Measurements from ENCODE around the gene CDKN2B-AS1. TPM values are rescaled to one million over a fixed set of nuclear protein-coding genes. Genes with fewer than 3 reads are reported as not detected.

Gene CDKN2B-AS1
- total RNA-seq, 1 donor from 2014 or later = not detected

DNA sequence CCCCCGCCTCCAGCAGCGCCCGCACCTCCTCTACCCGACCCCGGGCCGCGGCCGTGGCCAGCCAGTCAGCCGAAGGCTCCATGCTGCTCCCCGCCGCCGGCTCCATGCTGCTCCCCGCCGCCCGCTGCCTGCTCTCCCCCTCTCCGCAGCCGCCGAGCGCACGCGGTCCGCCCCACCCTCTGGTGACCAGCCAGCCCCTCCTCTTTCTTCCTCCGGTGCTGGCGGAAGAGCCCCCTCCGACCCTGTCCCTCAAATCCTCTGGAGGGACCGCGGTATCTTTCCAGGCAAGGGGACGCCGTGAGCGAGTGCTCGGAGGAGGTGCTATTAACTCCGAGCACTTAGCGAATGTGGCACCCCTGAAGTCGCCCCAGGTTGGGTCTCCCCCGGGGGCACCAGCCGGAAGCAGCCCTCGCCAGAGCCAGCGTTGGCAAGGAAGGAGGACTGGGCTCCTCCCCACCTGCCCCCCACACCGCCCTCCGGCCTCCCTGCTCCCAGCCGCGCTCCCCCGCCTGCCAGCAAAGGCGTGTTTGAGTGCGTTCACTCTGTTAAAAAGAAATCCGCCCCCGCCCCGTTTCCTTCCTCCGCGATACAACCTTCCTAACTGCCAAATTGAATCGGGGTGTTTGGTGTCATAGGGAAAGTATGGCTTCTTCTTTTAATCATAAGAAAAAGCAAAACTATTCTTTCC lies 19.7 kb upstream of the CDKN2B-AS1 start:
- H3K27ac ChIP-seq = no peak overlapping the region
- peak in 1 of 2 donors; percentile 65 for DNase-seq (ENCODE audit: low spot score in 2 of 2)
- intact Hi-C loops (cut with DNase I) = loop anchor here (1.0 kb wide), 1 partner anchor 34 kb away; the partner anchor contains the start of gene CDKN2B
- peak overlapping the region; percentile 47 to 58 for H3K4me3 ChIP-seq
- H3K36me3 ChIP-seq = no peaks in the 10 kb centered on the region
- TF ChIP-seq, protein P1, sequence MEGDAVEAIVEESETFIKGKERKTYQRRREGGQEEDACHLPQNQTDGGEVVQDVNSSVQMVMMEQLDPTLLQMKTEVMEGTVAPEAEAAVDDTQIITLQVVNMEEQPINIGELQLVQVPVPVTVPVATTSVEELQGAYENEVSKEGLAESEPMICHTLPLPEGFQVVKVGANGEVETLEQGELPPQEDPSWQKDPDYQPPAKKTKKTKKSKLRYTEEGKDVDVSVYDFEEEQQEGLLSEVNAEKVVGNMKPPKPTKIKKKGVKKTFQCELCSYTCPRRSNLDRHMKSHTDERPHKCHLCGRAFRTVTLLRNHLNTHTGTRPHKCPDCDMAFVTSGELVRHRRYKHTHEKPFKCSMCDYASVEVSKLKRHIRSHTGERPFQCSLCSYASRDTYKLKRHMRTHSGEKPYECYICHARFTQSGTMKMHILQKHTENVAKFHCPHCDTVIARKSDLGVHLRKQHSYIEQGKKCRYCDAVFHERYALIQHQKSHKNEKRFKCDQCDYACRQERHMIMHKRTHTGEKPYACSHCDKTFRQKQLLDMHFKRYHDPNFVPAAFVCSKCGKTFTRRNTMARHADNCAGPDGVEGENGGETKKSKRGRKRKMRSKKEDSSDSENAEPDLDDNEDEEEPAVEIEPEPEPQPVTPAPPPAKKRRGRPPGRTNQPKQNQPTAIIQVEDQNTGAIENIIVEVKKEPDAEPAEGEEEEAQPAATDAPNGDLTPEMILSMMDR (IDR thresholded peaks at IDR 0.05) = no peak
- peaks cover 39% of the 10 kb centered on the region for H3K27me3 ChIP-seq
- H3K9me3 ChIP-seq = no peaks in the 10 kb centered on the region
- H3K4me1 ChIP-seq = peaks cover 0 to 8% of the 10 kb centered on the region in 2 donors

DNA sequence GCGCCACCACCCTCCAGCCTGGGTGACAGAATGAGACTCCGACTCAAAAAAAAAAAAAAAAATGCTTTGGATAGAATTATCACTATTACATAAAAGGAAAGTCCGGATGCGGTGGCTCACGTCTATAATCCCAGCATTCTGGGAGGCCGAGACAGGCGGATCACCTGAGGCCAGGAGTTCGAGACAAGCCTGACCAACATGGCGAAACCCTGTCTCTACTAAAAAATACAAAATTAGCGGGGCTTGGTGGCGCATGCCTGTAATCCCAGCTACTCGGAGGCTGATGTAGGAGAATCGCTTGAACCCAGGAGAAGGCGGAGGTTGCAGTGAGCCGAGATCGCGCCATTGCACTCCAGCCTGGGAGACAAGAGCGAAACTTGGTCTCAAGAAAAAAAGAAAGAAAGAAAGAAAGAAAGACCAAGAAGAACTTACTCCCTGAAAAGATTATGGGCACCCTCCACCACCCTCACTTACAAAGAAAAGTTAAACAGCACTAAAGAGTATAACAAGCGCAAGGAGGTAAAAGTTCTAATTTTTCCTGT lies 18.2 kb upstream of the CDKN2B-AS1 start:
- DNase-seq (ENCODE audit: low spot score in 2 of 2) = no peak
- H3K4me3 ChIP-seq = no peak overlapping the region
- intact Hi-C loops (cut with DNase I) = no loop called here
- no peaks in the 10 kb centered on the region for H3K36me3 ChIP-seq
- H3K9me3 ChIP-seq = no peaks in the 10 kb centered on the region
- peaks cover 31% of the 10 kb centered on the region for H3K27me3 ChIP-seq
- no peak overlapping the region for H3K27ac ChIP-seq
- peaks cover 0 to 8% of the 10 kb centered on the region in 2 donors for H3K4me1 ChIP-seq
- TF ChIP-seq, protein P1 (IDR thresholded peaks at IDR 0.05) = no peak

DNA sequence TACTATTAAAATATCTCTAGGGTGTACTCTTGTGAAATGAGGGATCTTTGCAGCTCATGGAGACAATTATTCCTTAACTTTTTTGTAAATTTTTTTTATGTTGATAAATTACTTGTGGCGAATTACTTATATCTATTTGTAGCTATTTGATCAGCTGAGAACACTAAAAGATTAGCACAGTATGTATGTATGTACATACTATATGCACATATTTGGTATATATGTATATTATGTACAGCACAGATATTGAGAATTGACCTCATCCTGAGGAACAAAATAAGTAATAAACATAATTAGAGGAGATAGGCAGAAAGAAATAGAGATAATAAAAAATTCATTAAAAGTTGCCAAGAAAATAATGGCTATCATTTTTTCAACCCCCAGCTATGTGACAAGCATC lies 12.2 kb upstream of the CDKN2B-AS1 start:
- Histone ChIP-seq H3K4me3 (no peak overlapping the region), H3K4me1 (no peaks in the 10 kb centered on the region), H3K9me3 (no peaks in the 10 kb centered on the region), H3K27me3 (peaks cover 5% of the 10 kb centered on the region), H3K27ac (no peak overlapping the region), H3K36me3 (no peaks in the 10 kb centered on the region)
- no peak for DNase-seq (ENCODE audit: low spot score in 2 of 2)
- intact Hi-C loops (cut with DNase I) = loop anchor here (10.0 kb wide), 1 partner anchor 428 kb away; no protein-coding TSS in a partner anchor
- TF ChIP-seq, protein P1 (IDR thresholded peaks at IDR 0.05) = no peak

DNA sequence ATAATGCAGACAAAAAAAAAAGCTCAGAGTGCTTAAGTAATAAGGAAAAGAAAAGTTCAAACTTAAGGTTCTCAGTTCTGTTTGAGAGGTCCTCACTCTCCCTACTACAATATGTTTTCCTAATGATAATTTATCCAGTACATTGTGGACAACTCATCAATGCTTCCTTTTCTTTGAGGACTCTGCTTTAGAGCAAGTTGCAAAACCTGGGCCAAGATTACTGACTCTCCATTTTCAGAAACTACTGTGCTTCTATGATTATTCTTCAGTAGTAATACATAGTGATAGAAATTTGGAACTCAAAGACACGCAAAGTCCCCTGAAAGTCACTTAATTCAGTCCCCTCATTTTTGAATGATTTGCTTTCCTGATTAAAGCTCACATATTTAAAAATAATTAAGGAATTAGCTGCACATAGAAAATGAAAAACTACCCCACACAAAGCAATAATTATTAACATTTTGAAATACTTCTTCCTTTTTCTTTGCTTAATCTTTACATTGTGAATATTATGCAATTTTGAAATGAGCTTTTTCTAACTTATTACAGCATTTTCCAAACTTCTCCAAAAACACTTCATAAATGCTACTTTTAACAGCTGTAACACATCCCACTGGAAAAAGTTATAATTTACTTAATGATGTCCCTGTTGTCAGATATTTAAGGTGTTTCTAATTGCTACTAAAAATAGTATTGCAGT lies 11.6 kb upstream of the CDKN2B-AS1 start:
- no peak overlapping the region for H3K4me3 ChIP-seq
- TF ChIP-seq, protein P1 (IDR thresholded peaks at IDR 0.05) = no peak

DNA sequence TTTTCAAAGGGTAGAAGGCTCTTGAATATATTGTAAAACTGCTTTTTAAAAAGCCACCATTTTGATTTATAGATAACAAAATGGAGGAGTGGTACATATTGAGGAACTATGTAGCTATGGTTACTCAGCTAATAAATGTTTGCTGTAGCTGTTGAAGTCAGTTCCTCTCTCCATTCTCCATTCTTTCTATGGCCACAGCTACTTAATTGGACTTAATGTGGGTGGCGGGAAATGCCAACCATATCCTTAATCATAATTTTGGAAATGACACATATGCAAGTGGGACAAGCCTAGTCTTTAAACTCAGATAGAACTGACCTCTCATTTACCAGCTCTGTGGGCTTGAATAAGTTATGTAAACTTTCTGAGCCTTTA lies 11.0 kb upstream of the CDKN2B-AS1 start:
- Histone ChIP-seq H3K4me3 (no peak overlapping the region), H3K36me3 (no peaks in the 10 kb centered on the region), H3K27me3 (peaks cover 5% of the 10 kb centered on the region), H3K4me1 (no peaks in the 10 kb centered on the region), H3K27ac (no peak overlapping the region), H3K9me3 (no peaks in the 10 kb centered on the region)
- DNase-seq (ENCODE audit: low spot score in 2 of 2) = no peak
- TF ChIP-seq, protein P1 (IDR thresholded peaks at IDR 0.05) = no peak
- intact Hi-C loops (cut with DNase I) = loop anchor here (10.0 kb wide), 1 partner anchor 429 kb away; no protein-coding TSS in a partner anchor

More for the DNA sequence above, 11.6 kb upstream of the CDKN2B-AS1 start:
- peaks cover 5% of the 10 kb centered on the region for H3K27me3 ChIP-seq
- no peaks in the 10 kb centered on the region for H3K4me1 ChIP-seq
- no peaks in the 10 kb centered on the region for H3K36me3 ChIP-seq
- intact Hi-C loops (cut with DNase I) = loop anchor here (10.0 kb wide), 1 partner anchor 428 kb away; no protein-coding TSS in a partner anchor
- H3K27ac ChIP-seq = no peak overlapping the region
- H3K9me3 ChIP-seq = no peaks in the 10 kb centered on the region
- DNase-seq (ENCODE audit: low spot score in 2 of 2) = no peak
